Common myeloid progenitor, CD34-positive (primary cell): Measurements from ENCODE around the gene GPR137B.
A peak's percentile ranks its signal among the peaks of the same experiment; 100 is the strongest.

Experiments used
- CTCF ChIA-PET: fragments of 350-600 bp; sonication (Branson Sonifier 250); formaldehyde crosslinking; loops from one replicate; lab custom pipeline; 2021; ENCODE audit warnings: antibody characterized with exemption; lab: Charles Lee
- POLR2A ChIA-PET: fragments of 350-600 bp; sonication (Branson Sonifier 250); formaldehyde crosslinking; loops from one replicate; lab custom pipeline; 2021; ENCODE audit warnings: antibody characterized with exemption; lab: Charles Lee
- DNase-seq, 3 donors: peaks; one replicate each; pipeline versions ENCODE4 v3.0.0 to v3.0.0-alpha.2; 2013
- H3K27ac ChIP-seq, 2 experiments: 1 replicate in 1 of 2; 2 replicates in 1 of 2; pipeline ENCODE4 v1.7.0; 2013; ENCODE audit warnings: inconsistent platforms in 2 of 2, low read length in 2 of 2, mild to moderate bottlenecking in 2 of 2, low read depth in 1 of 2, moderate library complexity in 1 of 2; ENCODE audit not compliant: severe bottlenecking in 2 of 2, insufficient read depth in 1 of 2, poor library complexity in 1 of 2
- H3K27me3 ChIP-seq, 5 experiments: replicated peaks in 2 of 5; 1 replicate in 3 of 5; 2 replicates in 2 of 5; pipeline versions ENCODE4 v1.6.1 to v1.7.0; 2013; ENCODE audit warnings: low read length in 4 of 5, mild to moderate bottlenecking in 2 of 5, moderate library complexity in 2 of 5, inconsistent platforms in 1 of 5; ENCODE audit not compliant: insufficient read depth in 5 of 5, control insufficient read depth in 4 of 5
- H3K36me3 ChIP-seq, 4 experiments: 1 replicate in 2 of 4; 2 replicates in 2 of 4; pipeline versions ENCODE4 v1.6.1 to v1.7.0; 2013; ENCODE audit warnings: low read length in 3 of 4, control low read depth in 1 of 4, mild to moderate bottlenecking in 1 of 4; ENCODE audit not compliant: control insufficient read depth in 4 of 4, insufficient read depth in 4 of 4
- H3K4me1 ChIP-seq, 4 experiments: 1 replicate in 3 of 4; 2 replicates in 1 of 4; pipeline versions ENCODE4 v1.6.1 to v1.7.1; 2013; ENCODE audit warnings: low read length in 3 of 4, mild to moderate bottlenecking in 3 of 4, control low read depth in 1 of 4, inconsistent platforms in 1 of 4, moderate library complexity in 1 of 4; ENCODE audit not compliant: control insufficient read depth in 4 of 4, insufficient read depth in 4 of 4; ENCODE audit errors: control extremely low read depth in 1 of 4
- H3K4me3 ChIP-seq, 7 experiments: 1 replicate in 4 of 7; 2 replicates in 3 of 7; pipeline versions ENCODE4 v1.5.1 to v1.7.0; 2013; ENCODE audit warnings: mild to moderate bottlenecking in 7 of 7, low read length in 6 of 7, moderate library complexity in 6 of 7, inconsistent platforms in 2 of 7, low read depth in 2 of 7, control low read depth in 1 of 7; ENCODE audit not compliant: insufficient read depth in 4 of 7, control insufficient read depth in 1 of 7; ENCODE audit errors: extremely low read depth in 1 of 7
- H3K9me3 ChIP-seq, 5 experiments: 1 replicate in 4 of 5; 2 replicates in 1 of 5; pipeline versions ENCODE4 v1.6.1 to v1.7.1; 2013; ENCODE audit warnings: low read length in 4 of 5, mild to moderate bottlenecking in 2 of 5, inconsistent platforms in 1 of 5, low read depth in 1 of 5, moderate library complexity in 1 of 5; ENCODE audit not compliant: control insufficient read depth in 4 of 5, insufficient read depth in 2 of 5; ENCODE audit errors: control extremely low read depth in 1 of 5
- WGBS: methylation state at CpG from one replicate; pipeline ENCODE4 v1.1.5; 2013; ENCODE audit not compliant: insufficient coverage; 5-methylcytosine and 5-hydroxymethylcytosine counted together

Gene GPR137B

GRCh38 chr1:236100799-236101198 lies 41.5 kb upstream of the GPR137B start:
- Histone ChIP-seq H3K27me3 (no peaks in the 10 kb centered on the region), H3K4me3 (no peak overlapping the region), H3K9me3 (peaks cover 2 to 9% (median 4%) of the 10 kb centered on the region in 5 experiments), H3K27ac (no peak overlapping the region), H3K36me3 (no peaks in the 10 kb centered on the region), H3K4me1 (peaks cover 0 to 4% (median 0%) of the 10 kb centered on the region in 4 experiments)
- CTCF ChIA-PET, result interaction anchor here (1.4 kb wide), 1 partner anchor 382 kb away, joined by 3 read pairs; no protein-coding TSS in a partner anchor
- no peak for DNase-seq
- 93% methylated on average over 15 of the region's 15 CpGs for WGBS
- POLR2A ChIA-PET, result no interaction called here

- ChIA-PET POLR2A (no interaction called here), CTCF (no interaction called here)
- no peaks in the 10 kb centered on the region for H3K27me3 ChIP-seq
- no peak overlapping the region for H3K27ac ChIP-seq
- H3K9me3 ChIP-seq, result peaks cover 0 to 5% (median under 1%) of the 10 kb centered on the region in 5 experiments
- 89% methylated on average over 8 of the region's 10 CpGs for WGBS
- H3K4me1 ChIP-seq, result peaks cover 0 to 4% (median 0%) of the 10 kb centered on the region in 4 experiments
- DNase-seq, result no peak
- H3K4me3 ChIP-seq, result no peak overlapping the region
- no peaks in the 10 kb centered on the region for H3K36me3 ChIP-seq
Observed at GRCh38 chr1:236101233-236102200, 40.8 kb upstream of the GPR137B start.

- H3K27ac ChIP-seq, result no peak overlapping the region
- POLR2A ChIA-PET, result no interaction called here
- H3K36me3 ChIP-seq, result no peaks in the 10 kb centered on the region
- no peak for DNase-seq
- WGBS, result 87% methylated on average over 7 of the region's 11 CpGs
- no peaks in the 10 kb centered on the region for H3K9me3 ChIP-seq
- CTCF ChIA-PET, result interaction anchor here (0.7 to 0.9 kb wide), 2 partner anchors 8 to 79 kb away, joined by 3 read pairs; no protein-coding TSS in a partner anchor
- no peak overlapping the region for H3K4me3 ChIP-seq
- no peaks in the 10 kb centered on the region for H3K4me1 ChIP-seq
- no peaks in the 10 kb centered on the region for H3K27me3 ChIP-seq
Observed at GRCh38 chr1:236102611-236103010, 39.7 kb upstream of the GPR137B start.

- WGBS, result 56% methylated on average over 4 of the region's 7 CpGs
- POLR2A ChIA-PET, result no interaction called here
- H3K27me3 ChIP-seq, result no peaks in the 10 kb centered on the region
- no peaks in the 10 kb centered on the region for H3K9me3 ChIP-seq
- no peak overlapping the region for H3K4me3 ChIP-seq
- no peaks in the 10 kb centered on the region for H3K4me1 ChIP-seq
- CTCF ChIA-PET, result interaction anchor here (0.7 to 4.7 kb wide), 3 partner anchors 7 to 386 kb away, joined by 3 to 21 read pairs (median 3); no protein-coding TSS in a partner anchor
- no peak for DNase-seq
- H3K36me3 ChIP-seq, result no peaks in the 10 kb centered on the region
- H3K27ac ChIP-seq, result no peak overlapping the region
Observed at GRCh38 chr1:236103059-236103458, 39.3 kb upstream of the GPR137B start.

- Histone ChIP-seq H3K27me3 (no peaks in the 10 kb centered on the region), H3K4me3 (no peak overlapping the region), H3K36me3 (no peaks in the 10 kb centered on the region), H3K4me1 (no peaks in the 10 kb centered on the region), H3K27ac (no peak overlapping the region), H3K9me3 (no peaks in the 10 kb centered on the region)
- CTCF ChIA-PET, result interaction anchor here (0.6 to 4.7 kb wide), 6 partner anchors 78 to 386 kb away, joined by 3 to 21 read pairs (median 6); no protein-coding TSS in a partner anchor
- 29% methylated on average over 13 of the region's 13 CpGs for WGBS
- POLR2A ChIA-PET, result interaction anchor here (0.6 kb wide), 1 partner anchor 385 kb away, joined by 4 read pairs; no protein-coding TSS in a partner anchor
- peak; percentile 62 to 80 (median 76) for DNase-seq
Observed at GRCh38 chr1:236103646-236104218, 38.6 kb upstream of the GPR137B start.

GRCh38 chr1:236107121-236107907 lies 35.0 kb upstream of the GPR137B start:
- Histone ChIP-seq H3K4me3 (no peak overlapping the region), H3K27ac (no peak overlapping the region), H3K9me3 (no peaks in the 10 kb centered on the region), H3K27me3 (no peaks in the 10 kb centered on the region), H3K4me1 (no peaks in the 10 kb centered on the region), H3K36me3 (no peaks in the 10 kb centered on the region)
- 96% methylated on average over 9 of the region's 9 CpGs for WGBS
- CTCF ChIA-PET, result interaction anchor here (0.7 to 4.7 kb wide), 10 partner anchors 17 to 775 kb away, joined by 3 to 21 read pairs (median 3); no protein-coding TSS in a partner anchor
- POLR2A ChIA-PET, result no interaction called here
- DNase-seq, result no peak
